ENCODE results near the gene TRPM2.

- no peak for TF ChIP-seq CTCF (IDR thresholded peaks at IDR 0.05)
- no peak for TF ChIP-seq ZFX (IDR thresholded peaks at IDR 0.05; ENCODE audit: borderline replicate concordance)
Measured at GRCh38 chr21:44356160-44356559, 2.7 kb downstream of the TRPM2 start.
